ENCODE measurements around the gene PLEKHM1.
A peak's percentile ranks its signal among the peaks of the same experiment; 100 is the strongest.

PLEKHM1 gene

DNA sequence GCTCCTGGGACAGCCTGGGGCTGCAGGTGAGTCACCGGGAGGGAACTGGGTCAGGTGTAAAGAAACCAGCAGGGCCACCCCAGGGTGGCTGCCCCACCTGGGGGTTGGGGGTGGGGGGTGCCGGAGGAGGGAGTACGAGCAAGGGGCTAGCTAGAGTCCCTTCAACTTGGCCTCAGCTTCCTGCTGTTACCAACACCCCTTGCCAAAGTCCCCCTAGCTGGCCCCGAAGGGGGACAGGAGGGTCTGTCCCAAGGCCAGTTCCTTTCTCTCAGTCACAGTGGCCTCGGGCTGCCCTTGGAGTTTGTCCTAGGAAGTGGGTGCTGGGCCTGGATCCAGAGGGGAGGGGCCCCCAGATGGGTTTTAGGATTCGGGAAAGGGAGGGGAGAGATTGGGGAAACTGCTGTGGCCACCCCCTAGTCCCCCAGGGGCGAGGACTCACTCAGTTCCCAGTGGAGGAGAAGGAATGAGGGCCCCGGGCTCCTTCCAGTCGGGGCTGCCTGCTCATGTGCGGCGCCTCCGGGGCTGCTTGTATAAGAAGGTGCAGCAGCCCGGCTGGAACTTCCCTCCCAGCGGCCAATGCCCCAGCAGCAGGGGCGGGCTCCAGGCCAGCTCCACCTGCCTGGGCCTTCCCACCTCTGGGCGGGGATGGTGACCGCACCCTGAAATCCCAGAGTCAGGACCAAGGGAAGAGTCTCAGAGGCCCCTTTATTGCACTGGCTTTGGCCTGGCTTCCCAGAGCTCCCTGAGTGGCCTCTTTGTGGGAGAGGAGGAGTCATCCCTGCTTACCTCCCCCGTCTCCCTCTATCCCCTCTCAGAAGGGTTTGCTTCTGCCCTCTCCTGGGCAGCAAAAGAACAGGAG is 65.2 kb downstream of the PLEKHM1 start:
- peaks cover 52 to 56% (median 53%) of the 10 kb centered on the region in 10 experiments for H3K4me1 ChIP-seq

DNA sequence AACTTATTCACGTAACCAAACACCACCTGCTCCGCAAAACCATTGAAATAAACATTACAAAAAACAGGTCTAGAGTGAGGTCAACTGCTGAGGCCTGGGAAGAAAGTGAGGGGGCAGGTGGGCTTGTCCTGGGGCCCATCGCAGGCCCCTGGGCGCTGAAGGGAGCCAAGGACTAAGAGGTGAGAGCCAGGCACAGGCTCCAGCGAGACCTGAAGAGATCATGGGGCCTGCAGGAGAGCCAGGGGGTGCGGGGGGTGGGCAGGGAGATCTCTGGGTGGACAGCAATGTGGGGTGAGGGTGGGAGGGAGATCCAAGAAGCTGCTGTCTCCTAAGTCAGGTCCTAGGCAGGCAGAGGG is 65.8 kb downstream of the PLEKHM1 start:
- H3K27me3 ChIP-seq = no peaks in the 10 kb centered on the region
- H3K9me3 ChIP-seq (replicated peaks in 1 of 11) = no peaks in the 10 kb centered on the region
- H4K20me1 ChIP-seq = peaks cover 3 to 71% (median 54%) of the 10 kb centered on the region in 11 experiments; a peak in 16 of 22 replicates
- H3K36me3 ChIP-seq = peaks cover 0 to 24% (median 5%) of the 10 kb centered on the region in 11 experiments; a peak in 12 of 22 replicates
- no peak overlapping the region for H3K27ac ChIP-seq
- H3K9ac ChIP-seq = no peak overlapping the region
- peaks cover 46 to 50% (median 47%) of the 10 kb centered on the region in 10 experiments for H3K4me1 ChIP-seq
- H3K4me3 ChIP-seq = no peak overlapping the region
- H3K4me2 ChIP-seq = peak overlapping the region in 2 of 11 experiments; percentile 65 to 97; a peak in 4 of 22 replicates
- no peak for TF ChIP-seq Cebpa-rat (IDR thresholded peaks at IDR 0.05)

More for the DNA sequence above, 65.2 kb downstream of the PLEKHM1 start:
- Histone ChIP-seq H3K9me3 (replicated peaks in 1 of 11) (no peaks in the 10 kb centered on the region), H3K4me3 (no peak overlapping the region; a peak in 1 of 20 replicates), H4K20me1 (peaks cover 3 to 76% (median 53%) of the 10 kb centered on the region in 11 experiments; a peak in 16 of 22 replicates), H3K9ac (peak overlapping the region in 10 of 11 experiments; percentile 5 to 61 (median 44); a peak in 13 of 22 replicates), H3K27me3 (no peaks in the 10 kb centered on the region), H3K27ac (peak overlapping the region in 5 of 11 experiments; percentile 9 to 32 (median 27); a peak in 3 of 22 replicates), H3K36me3 (peaks cover 0 to 29% (median 8%) of the 10 kb centered on the region in 11 experiments; a peak in 12 of 22 replicates), H3K4me2 (peak overlapping the region; percentile 65 to 100 (median 78))
- no peak for TF ChIP-seq Cebpa-rat (IDR thresholded peaks at IDR 0.05)

DNA sequence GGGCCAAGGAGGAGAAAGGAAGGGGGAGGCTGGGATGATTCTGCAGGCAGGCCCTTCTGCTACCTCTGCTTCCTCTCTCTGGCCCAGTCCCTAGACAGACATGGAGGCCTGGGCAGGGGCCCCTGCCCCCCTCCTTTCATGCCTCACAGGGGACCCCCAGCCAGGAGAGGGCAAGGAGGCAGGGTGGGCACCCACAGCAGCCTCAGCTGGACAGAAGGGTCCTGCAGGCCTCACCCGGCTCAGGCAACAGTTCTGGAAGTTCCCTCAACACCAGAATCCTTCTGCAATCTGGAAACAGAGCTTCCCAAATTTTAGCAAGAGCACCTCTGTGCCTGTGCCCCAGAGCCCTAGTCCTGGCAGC is 66.6 kb downstream of the PLEKHM1 start:
- H3K27me3 ChIP-seq = no peaks in the 10 kb centered on the region
- TF ChIP-seq Cebpa-rat (IDR thresholded peaks at IDR 0.05) = no peak
- H3K4me2 ChIP-seq = no peak overlapping the region
- H3K36me3 ChIP-seq = peaks cover 0 to 24% (median 0%) of the 10 kb centered on the region in 11 experiments; a peak in 9 of 22 replicates
- H3K9ac ChIP-seq = peak overlapping the region in 1 of 11 experiments; percentile 19; a peak in 1 of 22 replicates
- H3K4me1 ChIP-seq = peaks cover 39 to 42% (median 40%) of the 10 kb centered on the region in 10 experiments
- H3K9me3 ChIP-seq (replicated peaks in 1 of 11) = no peaks in the 10 kb centered on the region
- peaks cover 3 to 64% (median 51%) of the 10 kb centered on the region in 11 experiments; a peak in 16 of 22 replicates for H4K20me1 ChIP-seq
- no peak overlapping the region for H3K4me3 ChIP-seq
- H3K27ac ChIP-seq = peak overlapping the region in 1 of 11 experiments; percentile 21; a peak in 1 of 22 replicates

DNA sequence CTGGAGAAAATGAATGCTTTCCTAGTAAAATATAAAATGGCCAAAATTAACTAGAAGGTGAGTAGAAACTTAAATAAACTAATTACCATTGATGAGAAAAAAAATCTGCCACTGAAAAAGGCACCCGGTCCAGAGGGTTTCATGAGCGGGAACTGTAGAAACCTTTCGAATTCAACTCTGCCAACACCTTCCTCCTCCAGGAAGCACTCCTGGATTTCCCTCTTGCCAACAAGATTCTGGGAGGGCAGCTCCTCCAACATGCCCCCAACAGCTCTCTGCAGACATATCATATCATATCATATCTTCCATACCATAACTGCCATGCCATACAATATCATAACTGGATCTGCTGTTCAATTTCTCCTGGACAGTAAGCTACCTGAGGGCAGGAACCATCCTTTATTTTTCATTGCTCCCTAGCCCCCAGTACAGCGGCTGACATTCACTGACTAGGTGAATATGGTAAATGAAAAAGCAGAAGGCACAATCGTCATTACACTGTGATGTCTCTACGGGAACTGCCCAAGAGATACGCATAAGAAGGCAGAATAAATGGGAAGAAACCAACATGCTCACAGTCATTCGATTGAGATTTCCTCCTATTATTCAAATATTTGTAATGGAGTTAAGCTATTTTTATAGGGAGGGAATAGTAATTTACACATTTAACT is 67.1 kb downstream of the PLEKHM1 start:
- H3K27ac ChIP-seq = no peak overlapping the region; a peak in 1 of 22 replicates
- peaks cover 0 to 24% (median 0%) of the 10 kb centered on the region in 11 experiments; a peak in 9 of 22 replicates for H3K36me3 ChIP-seq
- H3K4me3 ChIP-seq = no peak overlapping the region

DNA sequence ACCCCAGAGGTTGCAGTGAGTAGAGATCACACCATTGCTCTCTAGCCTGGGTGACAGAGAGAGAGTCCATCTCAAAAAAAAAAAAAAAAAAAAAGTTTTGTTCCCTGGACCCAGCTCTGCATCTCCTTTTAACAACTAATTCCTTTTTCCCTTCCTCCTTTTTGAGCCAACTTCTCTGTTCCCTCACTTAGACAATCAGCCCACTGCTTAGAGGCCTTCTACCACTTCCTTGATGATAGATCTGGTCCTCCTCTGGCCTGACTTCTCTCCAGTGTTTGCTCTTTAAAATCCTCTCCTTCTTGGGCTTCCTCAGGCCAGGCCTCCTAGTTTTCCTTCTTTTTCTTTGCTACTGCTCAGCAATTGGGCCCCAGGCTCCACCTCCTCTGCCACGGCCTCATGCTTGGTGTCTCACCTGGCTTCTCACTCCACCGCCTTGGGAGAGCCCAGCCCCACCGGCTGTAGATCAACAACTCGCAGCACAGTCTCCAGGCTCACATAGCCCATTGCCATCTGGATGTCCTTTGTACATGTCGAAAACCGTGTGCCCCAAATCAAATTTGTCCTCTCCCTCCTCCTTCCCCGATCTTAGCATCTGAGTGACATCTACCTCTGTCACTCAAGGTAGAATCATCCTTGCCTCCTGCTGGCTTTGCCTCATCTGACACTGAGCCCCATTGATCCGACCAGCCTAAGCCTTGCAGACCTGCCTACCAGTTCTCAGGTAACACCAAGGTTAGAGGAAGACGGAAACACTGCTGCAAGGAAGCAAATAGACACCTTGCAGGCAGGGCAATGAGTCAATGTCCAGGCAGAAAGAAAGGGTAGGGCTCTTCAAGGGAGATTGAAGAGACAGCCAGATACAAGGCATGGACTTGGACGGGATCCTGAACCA is 75.3 kb downstream of the PLEKHM1 start:
- Histone ChIP-seq H3K27ac (peak overlapping the region in 7 of 11 experiments; percentile 15 to 65 (median 38); a peak in 8 of 22 replicates), H3K27me3 (no peaks in the 10 kb centered on the region), H4K20me1 (peaks cover 0 to 39% (median 6%) of the 10 kb centered on the region in 11 experiments; a peak in 11 of 22 replicates), H3K9ac (peak overlapping the region in 3 of 11 experiments; percentile 19 to 34 (median 31); a peak in 4 of 22 replicates), H3K36me3 (peaks cover 0 to 5% (median 0%) of the 10 kb centered on the region in 11 experiments; a peak in 1 of 22 replicates), H3K4me1 (peaks cover 56 to 67% (median 62%) of the 10 kb centered on the region in 10 experiments), H3K4me3 (peak overlapping the region in 1 of 10 experiments; percentile 15; a peak in 1 of 20 replicates), H3K9me3 (replicated peaks in 1 of 11) (no peaks in the 10 kb centered on the region), H3K4me2 (peak overlapping the region; percentile 20 to 100 (median 62))
- TF ChIP-seq Cebpa-rat (IDR thresholded peaks at IDR 0.05) = no peak

More for the DNA sequence above, 67.1 kb downstream of the PLEKHM1 start:
- H3K4me2 ChIP-seq = no peak overlapping the region
- H3K4me1 ChIP-seq = peaks cover 34 to 43% (median 39%) of the 10 kb centered on the region in 10 experiments
- H3K9ac ChIP-seq = no peak overlapping the region
- no peak for TF ChIP-seq Cebpa-rat (IDR thresholded peaks at IDR 0.05)
- H3K9me3 ChIP-seq (replicated peaks in 1 of 11) = no peaks in the 10 kb centered on the region
- H4K20me1 ChIP-seq = peaks cover under 1 to 67% (median 53%) of the 10 kb centered on the region in 11 experiments; a peak in 16 of 22 replicates
- H3K27me3 ChIP-seq = no peaks in the 10 kb centered on the region

DNA sequence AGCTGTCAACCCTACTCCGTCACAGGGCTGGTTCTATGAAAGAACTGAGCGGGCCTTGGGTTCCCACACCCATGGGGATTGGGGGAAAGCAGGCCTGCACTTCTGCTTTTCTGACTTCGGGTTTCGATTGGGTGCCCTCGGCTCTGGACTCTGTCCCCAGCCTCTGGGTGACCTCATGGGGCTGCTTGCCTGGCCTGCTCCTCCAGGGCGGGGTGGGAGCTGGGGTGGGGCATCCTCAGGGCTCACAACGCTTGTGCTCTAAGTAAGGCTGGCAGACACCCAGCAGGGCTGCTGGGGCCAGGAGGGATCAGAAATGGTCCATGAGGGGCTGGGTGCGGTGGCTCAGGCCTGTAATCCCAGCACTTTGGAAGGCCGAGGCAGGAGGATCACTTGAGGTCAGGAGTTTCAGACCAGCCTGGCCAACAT is 77.0 kb downstream of the PLEKHM1 start:
- no peaks in the 10 kb centered on the region for H3K9me3 ChIP-seq (replicated peaks in 1 of 11)
- peak overlapping the region; percentile 94 to 100 (median 99) for H3K4me2 ChIP-seq
- H3K4me1 ChIP-seq = peaks cover 68 to 80% (median 74%) of the 10 kb centered on the region in 10 experiments
- H3K27me3 ChIP-seq = no peaks in the 10 kb centered on the region
- H3K27ac ChIP-seq = peak overlapping the region in 9 of 11 experiments; percentile 12 to 95 (median 82); a peak in 15 of 22 replicates
- peaks cover 0 to under 1% (median 0%) of the 10 kb centered on the region in 11 experiments; a peak in 1 of 22 replicates for H3K36me3 ChIP-seq
- 0 out of 20 replicates have a peak overlapping the region, but pooled peaks of 1 of the 10 experiments have one; percentile 7 for H3K4me3 ChIP-seq
- H4K20me1 ChIP-seq = peaks cover under 1 to 34% (median 8%) of the 10 kb centered on the region in 11 experiments; a peak in 15 of 22 replicates
- H3K9ac ChIP-seq = peak overlapping the region in 6 of 11 experiments; percentile 12 to 83 (median 40); a peak in 8 of 22 replicates
- TF ChIP-seq Cebpa-rat (IDR thresholded peaks at IDR 0.05) = no peak

DNA sequence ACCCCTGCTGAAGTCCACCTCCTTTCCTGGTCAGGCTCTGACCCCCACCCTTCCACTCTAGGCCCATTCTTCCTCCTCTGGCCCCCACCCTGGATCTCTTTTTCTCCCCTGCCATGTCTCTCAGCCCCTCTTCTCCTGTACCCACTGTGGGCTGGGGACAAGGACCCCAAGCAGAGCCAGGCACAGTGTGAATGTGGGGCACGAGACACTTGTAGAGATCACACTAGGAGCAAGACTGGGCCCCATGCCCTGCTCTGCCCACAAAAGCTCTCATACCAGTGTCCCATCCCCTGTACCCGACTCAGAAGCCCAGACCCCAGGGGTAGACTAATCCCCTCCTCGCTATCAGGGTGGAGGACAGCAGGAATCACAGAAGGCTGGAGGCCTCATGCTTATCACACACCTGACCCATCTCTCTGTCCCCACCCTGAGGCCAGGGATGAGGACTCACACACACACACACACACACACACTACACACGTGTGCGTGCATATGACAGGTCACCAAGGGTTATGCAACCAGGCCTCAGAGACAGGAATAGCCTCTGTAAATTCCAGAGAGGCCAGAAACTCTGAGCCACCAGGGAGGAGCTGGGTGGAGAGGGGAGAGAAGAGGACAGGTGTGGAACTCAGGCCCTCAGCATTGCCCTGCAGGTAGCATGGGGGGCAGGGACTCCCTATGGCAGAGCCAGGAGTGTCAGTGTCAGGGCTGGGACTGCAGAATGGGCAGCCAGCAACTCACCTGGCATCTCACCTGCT is 79.0 kb downstream of the PLEKHM1 start:
- peaks cover 86 to 97% (median 91%) of the 10 kb centered on the region in 10 experiments for H3K4me1 ChIP-seq
- peak overlapping the region; percentile 94 to 100 (median 99) for H3K4me2 ChIP-seq
- H3K9me3 ChIP-seq (replicated peaks in 1 of 11) = no peaks in the 10 kb centered on the region
- peaks cover 0 to under 1% (median 0%) of the 10 kb centered on the region in 11 experiments; a peak in 1 of 22 replicates for H3K36me3 ChIP-seq
- no peaks in the 10 kb centered on the region for H3K27me3 ChIP-seq
- H3K4me3 ChIP-seq = peak overlapping the region in 6 of 10 experiments; percentile 67 to 83 (median 74); a peak in 9 of 20 replicates
- no peak for TF ChIP-seq Cebpa-rat (IDR thresholded peaks at IDR 0.05)
- peak overlapping the region; percentile 77 to 87 (median 83); a peak in 21 of 22 replicates for H3K9ac ChIP-seq
- peaks cover 12 to 51% (median 24%) of the 10 kb centered on the region in 11 experiments; a peak in 18 of 22 replicates for H4K20me1 ChIP-seq
- peak overlapping the region; percentile 82 to 95 (median 90) for H3K27ac ChIP-seq

All from BLaER1 treated with 17β-estradiol and CSF1 and Interleukin-3, amounts not matched to agents 10 nM and 100 nM (cell line).